Measurements from ENCODE around the gene BUB1. TPM values are rescaled to one million over a fixed set of nuclear protein-coding genes. Genes with fewer than 3 reads are reported as not detected.
"Not testable (repeated sequence)": the region's sequence is repeated elsewhere in the genome, so short reads cannot be mapped to it uniquely, and the experiment has no call there.

Gene BUB1
- total RNA-seq, 4 donors from 2014 or later = 1.2 to 7.7 (median 3.2) TPM

DNA sequence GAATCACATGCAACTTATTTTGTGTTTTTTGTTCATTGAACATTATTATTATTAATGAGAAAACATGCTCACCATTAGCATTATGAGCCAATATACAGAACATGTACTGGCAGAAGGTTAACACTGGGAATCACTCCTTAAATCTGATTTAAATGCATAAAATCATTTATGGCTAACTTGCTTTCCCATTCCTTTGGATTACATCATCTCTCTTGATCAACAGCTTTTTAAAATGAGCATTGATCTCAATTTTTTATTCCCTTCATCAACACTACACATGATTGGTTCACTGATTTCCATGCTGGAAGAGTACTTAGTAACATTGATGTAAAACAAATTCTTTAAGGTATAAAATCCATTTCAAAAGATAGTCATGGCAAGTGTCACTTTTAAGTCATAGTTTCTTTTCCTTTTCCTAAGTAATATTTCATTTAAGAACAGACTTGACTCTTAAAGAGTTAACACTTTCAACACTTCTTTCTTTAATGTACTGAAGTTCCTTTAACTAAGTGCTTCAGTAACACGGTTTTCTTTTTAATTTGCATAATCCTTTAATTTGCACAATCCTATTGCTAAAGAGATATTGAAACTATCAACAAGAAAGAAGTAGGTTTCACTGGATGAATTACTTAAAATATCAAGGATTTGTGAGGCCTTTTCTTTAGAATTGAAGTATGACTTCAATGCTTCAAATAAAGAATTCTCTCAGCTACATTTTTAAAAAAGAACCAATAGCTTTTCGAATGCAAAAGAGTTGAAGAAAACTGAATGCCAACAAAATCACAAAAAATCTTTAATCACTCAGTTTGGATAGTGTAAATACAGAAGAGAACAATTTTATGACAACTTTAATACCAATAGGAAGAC lies 24.9 kb upstream of the BUB1 start:
- TF ChIP-seq EP300 (IDR thresholded peaks at IDR 0.05) = no peak
- TF ChIP-seq POLR2A (IDR thresholded peaks at IDR 0.05) = no peak
- TF ChIP-seq, protein P1, sequence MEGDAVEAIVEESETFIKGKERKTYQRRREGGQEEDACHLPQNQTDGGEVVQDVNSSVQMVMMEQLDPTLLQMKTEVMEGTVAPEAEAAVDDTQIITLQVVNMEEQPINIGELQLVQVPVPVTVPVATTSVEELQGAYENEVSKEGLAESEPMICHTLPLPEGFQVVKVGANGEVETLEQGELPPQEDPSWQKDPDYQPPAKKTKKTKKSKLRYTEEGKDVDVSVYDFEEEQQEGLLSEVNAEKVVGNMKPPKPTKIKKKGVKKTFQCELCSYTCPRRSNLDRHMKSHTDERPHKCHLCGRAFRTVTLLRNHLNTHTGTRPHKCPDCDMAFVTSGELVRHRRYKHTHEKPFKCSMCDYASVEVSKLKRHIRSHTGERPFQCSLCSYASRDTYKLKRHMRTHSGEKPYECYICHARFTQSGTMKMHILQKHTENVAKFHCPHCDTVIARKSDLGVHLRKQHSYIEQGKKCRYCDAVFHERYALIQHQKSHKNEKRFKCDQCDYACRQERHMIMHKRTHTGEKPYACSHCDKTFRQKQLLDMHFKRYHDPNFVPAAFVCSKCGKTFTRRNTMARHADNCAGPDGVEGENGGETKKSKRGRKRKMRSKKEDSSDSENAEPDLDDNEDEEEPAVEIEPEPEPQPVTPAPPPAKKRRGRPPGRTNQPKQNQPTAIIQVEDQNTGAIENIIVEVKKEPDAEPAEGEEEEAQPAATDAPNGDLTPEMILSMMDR (IDR thresholded peaks at IDR 0.05) = no peak
- TF ChIP-seq POLR2AphosphoS5 (IDR thresholded peaks at IDR 0.05) = no peak
- 46% methylated on average over 2 of the region's 2 CpGs for WGBS
- Histone ChIP-seq H3K36me3 (no peaks in the 10 kb centered on the region), H3K27me3 (peaks cover 4% of the 10 kb centered on the region), H3K4me3 (no peak overlapping the region), H3K27ac (no peak overlapping the region), H3K9me3 (no peaks in the 10 kb centered on the region), H3K4me1 (no peaks in the 10 kb centered on the region)
- DNase-seq (ENCODE audit: low spot score in 2 of 2) = no peak

DNA sequence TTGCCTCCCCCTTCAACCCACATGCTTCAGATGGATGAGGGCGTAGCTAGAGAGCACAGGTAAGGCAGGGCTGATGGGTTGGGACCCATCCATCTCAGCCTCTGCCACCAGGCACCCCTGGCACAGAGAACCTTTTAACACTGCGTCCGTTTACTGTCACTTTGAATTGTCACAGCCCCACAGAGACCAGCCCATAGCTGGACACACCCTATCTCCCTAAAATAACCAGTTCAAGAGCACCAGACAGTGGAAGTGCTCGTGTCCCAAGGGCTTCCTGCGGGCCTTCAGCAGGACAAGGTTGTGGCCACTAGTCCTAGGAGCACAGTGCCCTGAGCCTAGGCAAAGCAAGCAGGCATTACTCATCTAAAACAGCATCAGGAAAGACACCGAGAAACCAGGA lies 20.4 kb upstream of the BUB1 start:
- not testable (repeated sequence) for H3K36me3 ChIP-seq; H3K27me3 ChIP-seq; H3K4me3 ChIP-seq; H3K27ac ChIP-seq; H3K9me3 ChIP-seq; H3K4me1 ChIP-seq; DNase-seq (ENCODE audit: low spot score in 2 of 2)
- WGBS = no CpG with 5 or more reads among the region's 6 CpGs

DNA sequence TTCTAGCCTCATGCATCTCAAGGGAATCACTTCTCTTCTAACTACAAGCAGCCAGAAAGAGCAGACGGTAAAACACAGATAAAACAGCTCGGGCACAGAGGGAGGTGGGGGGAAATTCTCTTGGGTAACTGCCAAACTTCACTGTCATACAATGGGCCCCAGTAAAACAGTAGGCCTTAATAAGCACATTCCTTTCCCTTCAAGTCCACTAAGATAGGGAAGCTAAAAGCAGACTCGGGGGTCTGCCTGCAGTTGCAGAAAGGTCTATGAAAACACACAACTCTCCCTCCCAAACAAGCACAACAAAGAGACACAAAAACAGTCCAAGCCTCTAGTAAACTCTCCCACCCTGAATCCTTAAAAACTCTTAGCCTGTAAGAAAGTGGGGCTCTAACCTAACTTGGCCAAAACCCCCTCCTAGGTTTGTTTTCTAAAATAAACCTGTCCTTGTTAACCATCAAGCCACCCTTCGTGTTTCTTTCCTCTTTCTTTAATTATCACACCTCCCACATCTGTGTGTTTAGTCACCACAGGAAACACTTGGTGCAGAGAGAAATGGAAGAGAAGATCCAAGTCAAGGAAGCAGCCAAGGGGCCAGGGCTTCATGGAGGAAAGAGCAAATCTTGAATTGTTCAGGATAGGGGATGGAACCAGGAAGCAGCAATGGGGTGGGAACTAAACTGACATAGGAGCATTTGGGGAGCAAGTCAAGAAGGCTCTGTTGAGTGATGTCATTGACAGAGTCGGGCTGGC lies 17.5 kb upstream of the BUB1 start:
- not testable (repeated sequence) for H3K4me3 ChIP-seq; H3K27me3 ChIP-seq; DNase-seq (ENCODE audit: low spot score in 2 of 2); H3K9me3 ChIP-seq; H3K36me3 ChIP-seq; H3K27ac ChIP-seq; H3K4me1 ChIP-seq
- 38% methylated on average over 5 of the region's 5 CpGs for WGBS

DNA sequence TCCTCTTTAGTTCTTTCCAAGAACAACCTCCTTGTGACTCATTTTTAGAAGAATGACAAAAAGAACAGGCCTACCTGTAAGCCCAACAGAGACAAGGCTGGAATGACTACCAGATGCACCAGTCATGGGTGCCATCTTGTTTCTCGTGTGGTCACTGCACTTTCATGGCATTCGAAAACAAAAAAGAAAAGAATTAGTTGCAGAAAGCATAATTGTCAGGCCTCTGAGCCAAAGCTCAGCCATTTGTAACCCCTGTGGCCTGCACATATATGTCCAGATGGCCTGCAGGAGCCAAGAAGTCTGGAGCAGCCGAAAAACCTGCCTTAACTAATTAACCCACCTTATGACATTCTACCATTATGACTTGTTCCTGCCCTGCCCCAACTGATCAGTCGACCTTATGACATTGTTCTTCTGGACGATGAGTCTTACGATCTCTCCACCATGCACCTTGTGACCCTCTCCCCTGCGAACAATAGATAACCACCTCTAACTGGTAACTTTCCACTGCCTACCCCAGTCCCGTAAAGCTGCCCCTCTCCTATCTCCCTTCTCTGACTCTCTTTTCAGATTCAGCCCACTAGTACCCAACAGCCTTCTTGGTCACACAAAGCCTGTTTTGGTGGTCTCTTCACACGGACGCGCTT lies 13.9 kb upstream of the BUB1 start:
- peaks cover 22% of the 10 kb centered on the region for H3K27me3 ChIP-seq

DNA sequence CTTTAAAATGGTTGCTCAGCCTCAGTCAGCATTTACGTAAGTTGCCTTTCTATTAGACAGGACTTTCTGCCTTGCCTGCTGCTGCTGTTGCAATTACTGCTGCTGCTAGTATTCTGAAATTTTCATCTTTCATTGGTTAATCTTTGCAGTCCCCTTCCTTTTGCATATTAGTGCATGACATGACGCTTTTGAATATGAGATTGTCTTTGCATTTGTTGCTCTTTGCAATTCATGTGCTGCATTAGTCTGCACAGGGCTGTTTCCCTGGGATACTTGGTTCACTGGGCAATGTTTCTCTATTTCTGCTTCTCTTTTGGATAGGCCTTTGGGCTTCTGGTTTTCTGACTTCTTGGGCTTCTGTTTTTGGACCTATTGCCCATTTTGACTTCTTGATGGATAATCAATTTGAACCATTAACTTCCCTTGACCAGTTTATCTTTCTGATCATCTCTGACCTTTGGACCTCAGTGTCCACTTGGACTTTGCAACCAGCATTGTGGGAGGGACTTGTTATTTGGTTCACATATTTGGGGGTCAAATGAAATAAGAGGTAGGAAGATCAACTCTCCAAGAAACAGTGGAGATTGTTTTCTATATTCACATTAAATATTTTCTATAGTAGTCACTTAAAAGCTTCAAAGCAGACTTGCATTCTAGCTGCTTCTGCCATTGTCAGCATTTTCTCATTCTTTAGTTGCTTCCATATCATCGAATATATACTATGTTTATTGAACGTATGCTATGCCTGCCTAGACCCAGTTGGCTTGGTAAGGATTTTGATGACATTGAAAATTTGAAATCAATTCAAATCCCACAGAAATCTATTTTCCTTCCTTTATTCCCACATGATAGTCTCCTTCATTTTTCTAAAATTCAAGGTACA lies 12.5 kb upstream of the BUB1 start:
- WGBS = 86% methylated on average over 4 of the region's 4 CpGs
- H3K4me3 ChIP-seq = no peak overlapping the region
- peaks cover 22% of the 10 kb centered on the region for H3K27me3 ChIP-seq

More for the DNA sequence above, 13.9 kb upstream of the BUB1 start:
- Histone ChIP-seq H3K27ac (no peak overlapping the region), H3K36me3 (no peaks in the 10 kb centered on the region), H3K4me3 (no peak overlapping the region), H3K4me1 (no peaks in the 10 kb centered on the region), H3K9me3 (peaks cover 3% of the 10 kb centered on the region)
- TF ChIP-seq POLR2AphosphoS5 (IDR thresholded peaks at IDR 0.05) (no peak), EP300 (IDR thresholded peaks at IDR 0.05) (no peak), POLR2A (IDR thresholded peaks at IDR 0.05) (no peak)
- TF ChIP-seq, protein P1 (IDR thresholded peaks at IDR 0.05) = no peak
- 93% methylated on average over 11 of the region's 11 CpGs for WGBS
- no peak for DNase-seq (ENCODE audit: low spot score in 2 of 2)

More for the DNA sequence above, 12.5 kb upstream of the BUB1 start:
- no peaks in the 10 kb centered on the region for H3K4me1 ChIP-seq
- TF ChIP-seq, protein P1 (IDR thresholded peaks at IDR 0.05) = no peak
- no peak for TF ChIP-seq POLR2A (IDR thresholded peaks at IDR 0.05)
- no peak for TF ChIP-seq POLR2AphosphoS5 (IDR thresholded peaks at IDR 0.05)
- no peak for TF ChIP-seq EP300 (IDR thresholded peaks at IDR 0.05)
- no peak overlapping the region for H3K27ac ChIP-seq
- H3K9me3 ChIP-seq = peaks cover 3% of the 10 kb centered on the region
- DNase-seq (ENCODE audit: low spot score in 2 of 2) = no peak
- H3K36me3 ChIP-seq = no peaks in the 10 kb centered on the region
